ENCODE measurements around the gene DDHD1. TPM values are rescaled to one million over a fixed set of nuclear protein-coding genes. Genes with fewer than 3 reads are reported as not detected.

The DDHD1 gene
- total RNA-seq (10 to 100 TPM; 25.0 to 52.2 (median 30.7) TPM), polyA plus RNA-seq (1 to 10 TPM; 3.4 to 4.9 (median 4.7) TPM)
- long read RNA-seq, donor 1, partial matches to known transcripts, result 0 of 1 reads
- long read RNA-seq, donor 1, other reads (novel, unspliced or antisense), result 0 of 1 reads
- long read RNA-seq, donor 2, result 0 reads

DNA sequence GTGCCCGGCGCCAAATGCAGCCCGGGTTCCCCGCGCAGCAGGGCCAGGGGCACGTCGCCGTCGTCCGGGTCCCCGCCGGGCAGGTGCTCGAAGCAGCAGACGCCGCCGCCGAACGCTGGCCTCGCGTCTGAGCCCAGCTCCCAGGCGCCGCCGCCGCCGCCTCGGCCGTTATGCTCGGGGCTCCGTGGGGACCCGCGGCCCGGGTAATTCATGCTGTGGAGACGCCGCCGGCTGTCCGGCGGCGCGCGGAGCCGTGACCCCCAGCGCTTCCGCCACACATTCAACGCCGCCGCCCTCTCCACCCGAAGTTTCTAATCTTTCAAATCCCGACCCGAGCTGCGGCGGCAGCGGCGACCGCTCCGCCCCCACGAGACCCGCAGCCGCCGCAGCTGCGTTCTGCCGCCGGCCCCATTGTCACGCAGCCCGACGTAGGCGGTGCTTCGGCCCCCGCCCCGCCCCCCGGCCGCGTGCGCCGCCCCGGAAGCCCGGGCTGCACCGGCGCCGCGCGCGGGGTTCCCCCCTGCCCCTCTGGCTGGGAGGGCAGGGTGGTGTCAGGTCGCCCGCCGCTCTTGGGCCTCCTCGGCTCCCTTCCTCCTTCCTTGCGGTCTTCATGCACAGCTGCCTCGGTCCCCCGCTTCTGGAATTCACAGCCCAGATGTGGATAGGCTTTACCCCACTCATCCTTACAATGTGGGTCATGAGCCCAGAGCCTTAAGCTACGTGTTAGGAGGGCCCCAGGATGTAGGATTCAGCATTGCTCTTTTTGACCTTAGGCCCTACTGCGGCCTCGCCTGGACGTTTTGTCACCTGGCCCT lies at the start of gene DDHD1:
Gene DDHD1, minus strand, starts transcription at position 437 of the 815 bp plus-strand sequence. Its CDS starts 225 bp downstream, at position 212.
- H3K27me3 ChIP-seq (replicated peaks in 1 of 7), result no peaks in the 10 kb centered on the region
- H3K9me3 ChIP-seq, result no peaks in the 10 kb centered on the region
- peaks cover 18 to 50% (median 37%) of the 10 kb centered on the region in 6 donors for H3K4me1 ChIP-seq
- H3K36me3 ChIP-seq, result no peaks in the 10 kb centered on the region
- peak; percentile 95 for DNase-seq
- WGBS, 5 donors, result 1 to 8% (median 2%) methylated on average over 21 to 93 of the region's 93 CpGs
- TF ChIP-seq POLR2AphosphoS5 (IDR thresholded peaks at IDR 0.05), result peak; percentile 86 to 89 (median 88)
- TF ChIP-seq, protein P1, sequence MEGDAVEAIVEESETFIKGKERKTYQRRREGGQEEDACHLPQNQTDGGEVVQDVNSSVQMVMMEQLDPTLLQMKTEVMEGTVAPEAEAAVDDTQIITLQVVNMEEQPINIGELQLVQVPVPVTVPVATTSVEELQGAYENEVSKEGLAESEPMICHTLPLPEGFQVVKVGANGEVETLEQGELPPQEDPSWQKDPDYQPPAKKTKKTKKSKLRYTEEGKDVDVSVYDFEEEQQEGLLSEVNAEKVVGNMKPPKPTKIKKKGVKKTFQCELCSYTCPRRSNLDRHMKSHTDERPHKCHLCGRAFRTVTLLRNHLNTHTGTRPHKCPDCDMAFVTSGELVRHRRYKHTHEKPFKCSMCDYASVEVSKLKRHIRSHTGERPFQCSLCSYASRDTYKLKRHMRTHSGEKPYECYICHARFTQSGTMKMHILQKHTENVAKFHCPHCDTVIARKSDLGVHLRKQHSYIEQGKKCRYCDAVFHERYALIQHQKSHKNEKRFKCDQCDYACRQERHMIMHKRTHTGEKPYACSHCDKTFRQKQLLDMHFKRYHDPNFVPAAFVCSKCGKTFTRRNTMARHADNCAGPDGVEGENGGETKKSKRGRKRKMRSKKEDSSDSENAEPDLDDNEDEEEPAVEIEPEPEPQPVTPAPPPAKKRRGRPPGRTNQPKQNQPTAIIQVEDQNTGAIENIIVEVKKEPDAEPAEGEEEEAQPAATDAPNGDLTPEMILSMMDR (IDR thresholded peaks at IDR 0.05 in 8 of 11, conservative IDR thresholded peaks at IDR 0.05 in 3 of 11), result no peak
- TF ChIP-seq POLR2A (IDR thresholded peaks at IDR 0.05), result peak in 1 of 3 donors; percentile 55
- H3K4me3 ChIP-seq, result peak within 1 kb of the TSS; percentile 44 to 85 (median 70)
- peak within 1 kb of the TSS; percentile 88 to 94 (median 92) for H3K27ac ChIP-seq
- intact Hi-C loops (cut with DNase I; ENCODE audit: low total_unique reads), result no loop called here

DNA sequence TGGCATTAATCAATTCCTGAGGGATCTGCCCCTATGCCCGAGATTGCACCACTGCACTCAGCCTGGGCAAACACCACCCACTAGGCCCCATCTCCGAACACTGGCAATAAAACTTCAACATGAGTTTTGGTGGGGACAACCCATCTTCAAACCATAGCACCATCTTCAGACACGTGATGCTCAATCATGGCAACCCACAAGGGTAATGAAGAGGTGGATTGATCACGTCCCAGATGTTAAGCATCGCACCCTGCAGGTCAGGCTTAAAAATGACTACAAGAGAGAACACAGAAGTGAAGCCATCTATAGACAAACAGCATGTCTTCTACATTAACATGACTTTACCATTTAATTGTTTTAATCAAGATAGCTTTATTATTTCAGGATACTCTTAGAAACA lies 42.8 kb upstream of the DDHD1 start:
- TF ChIP-seq POLR2AphosphoS5 (IDR thresholded peaks at IDR 0.05) (no peak), POLR2A (IDR thresholded peaks at IDR 0.05) (no peak)
- TF ChIP-seq, protein P1 (IDR thresholded peaks at IDR 0.05 in 8 of 11, conservative IDR thresholded peaks at IDR 0.05 in 3 of 11), result no peak
- H3K4me1 ChIP-seq, result no peaks in the 10 kb centered on the region
- no peak overlapping the region for H3K4me3 ChIP-seq
- intact Hi-C loops (cut with DNase I; ENCODE audit: low total_unique reads), result no loop called here
- H3K27ac ChIP-seq, result no peak overlapping the region
- H3K27me3 ChIP-seq (replicated peaks in 1 of 7), result no peaks in the 10 kb centered on the region
- no peak for DNase-seq
- 89 to 92% (median 90%) methylated on average over 5 of the region's 5 CpGs for WGBS, 5 donors
- peaks cover 0 to 13% (median 0%) of the 10 kb centered on the region in 8 donors for H3K9me3 ChIP-seq
- no peaks in the 10 kb centered on the region for H3K36me3 ChIP-seq

DNA sequence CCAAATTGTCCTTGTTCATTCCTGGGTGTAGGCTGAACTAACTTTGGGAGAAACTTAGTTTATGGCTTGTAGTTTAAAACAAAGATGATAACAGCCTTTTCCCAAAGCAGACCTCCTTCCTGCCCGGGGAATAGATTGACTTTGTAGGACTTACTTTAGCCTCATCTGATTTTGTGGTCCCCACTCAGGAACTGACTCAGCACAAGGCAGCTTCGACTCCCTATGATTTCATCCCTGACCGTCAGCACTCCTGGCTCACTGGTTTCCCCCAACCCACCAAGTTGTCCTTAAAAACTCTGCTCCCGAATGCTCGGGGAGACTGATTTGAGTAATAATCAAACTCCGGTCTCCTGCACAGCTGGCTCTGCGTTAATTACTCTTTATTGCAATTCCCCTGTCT lies 40.1 kb upstream of the DDHD1 start:
- Histone ChIP-seq H3K9me3 (no peaks in the 10 kb centered on the region), H3K27me3 (replicated peaks in 1 of 7) (no peaks in the 10 kb centered on the region), H3K27ac (no peak overlapping the region), H3K4me3 (no peak overlapping the region), H3K36me3 (no peaks in the 10 kb centered on the region), H3K4me1 (no peaks in the 10 kb centered on the region)
- intact Hi-C loops (cut with DNase I; ENCODE audit: low total_unique reads), result no loop called here
- TF ChIP-seq POLR2AphosphoS5 (IDR thresholded peaks at IDR 0.05) (no peak), POLR2A (IDR thresholded peaks at IDR 0.05) (no peak)
- TF ChIP-seq, protein P1 (IDR thresholded peaks at IDR 0.05 in 8 of 11, conservative IDR thresholded peaks at IDR 0.05 in 3 of 11), result no peak
- no peak for DNase-seq
- WGBS, 5 donors, result 47 to 62% (median 51%) methylated on average over 7 of the region's 7 CpGs
